Endothelial cell of umbilical vein (primary cell): Measurements from ENCODE around the gene DDB1. TPM values are rescaled to one million over a fixed set of nuclear protein-coding genes. Genes with fewer than 3 reads are reported as not detected.

Source experiments
- BruUV-seq: library from RNA; stranded (reverse); fragments of 400-500 nt; replicated peaks from 2 replicates; lab custom pipeline; 2021; lab: Mats Ljungman, UMichigan
- CTCF ChIA-PET: fragments of 300-600, 350-600 bp; sonication (Branson Sonifier 250); formaldehyde crosslinking; loops from one replicate; lab custom pipeline; 2021; ENCODE audit warnings: antibody characterized with exemption, inconsistent platforms; lab: Charles Lee
- POLR2A ChIA-PET: fragments of 300-600, 350-600 bp; sonication (Branson Sonifier 250); formaldehyde crosslinking; loops from one replicate; lab custom pipeline; 2021; ENCODE audit warnings: antibody characterized with exemption, inconsistent platforms; lab: Charles Lee
- DNase-seq: peaks from one replicate; pipeline ENCODE4 v3.0.0-alpha.2; 2011; ENCODE audit warnings: low read depth, low spot score
- FAIRE-seq: peaks from 2 replicates; lab custom pipeline; 2011; peaks lifted over from hg19 to GRCh38; lab: Jason Lieb, UNC
- H2AFZ ChIP-seq: 2 replicates; pipeline ENCODE4 v1.6.0; 2012; ENCODE audit warnings: low read depth, low read length, control low read depth, inconsistent platforms
- H3K27ac ChIP-seq: 2 replicates; pipeline ENCODE4 v1.5.1; 2011; ENCODE audit warnings: low read depth, mild to moderate bottlenecking, control low read depth, low read length, moderate library complexity; ENCODE audit not compliant: insufficient read depth
- H3K27me3 ChIP-seq, 2 experiments: 2 replicates each; pipeline versions ENCODE4 v1.6.0 to v1.6.1; 2011; ENCODE audit warnings: low read length in 2 of 2, mixed read lengths in 1 of 2; ENCODE audit not compliant: control insufficient read depth in 2 of 2, insufficient read depth in 2 of 2
- H3K36me3 ChIP-seq, 2 experiments: 2 replicates in 1 of 2; 3 replicates in 1 of 2; pipeline ENCODE4 v1.5.1; 2011; ENCODE audit warnings: low read length in 2 of 2, mild to moderate bottlenecking in 1 of 2, moderate library complexity in 1 of 2; ENCODE audit not compliant: control insufficient read depth in 2 of 2, insufficient read depth in 2 of 2; ENCODE audit errors: extremely low read depth in 1 of 2
- H3K4me1 ChIP-seq: 3 replicates; pipeline ENCODE4 v1.5.1; 2011; ENCODE audit warnings: mild to moderate bottlenecking, low read length; ENCODE audit not compliant: control insufficient read depth, insufficient read depth; ENCODE audit errors: extremely low read depth
- H3K4me2 ChIP-seq: 2 replicates; pipeline ENCODE4 v1.6.1; 2011; ENCODE audit warnings: low read length, control low read depth, mixed read lengths; ENCODE audit not compliant: insufficient read depth
- H3K4me3 ChIP-seq, 3 experiments: fragments of 200-600 bp in 1 of 3; sonication (generic), shearing (Covaris generic) in 1 of 3; replicated peaks in 1 of 3; 2 replicates each; pipeline ENCODE4 v1.5.1; 2011 to 2016; ENCODE audit warnings: control low read depth in 3 of 3, low read length in 3 of 3, mild to moderate bottlenecking in 2 of 3, inconsistent platforms in 1 of 3, low read depth in 1 of 3, moderate library complexity in 1 of 3; ENCODE audit not compliant: insufficient read depth in 1 of 3
- H3K79me2 ChIP-seq: 2 replicates; pipeline ENCODE4 v1.6.0; 2012; ENCODE audit warnings: low read length, inconsistent platforms; ENCODE audit not compliant: control insufficient read depth, insufficient read depth
- H3K9ac ChIP-seq: replicated peaks from 2 replicates; pipeline ENCODE3; 2011; ENCODE audit warnings: low read length, control low read depth; ENCODE audit not compliant: insufficient read depth; ENCODE audit errors: extremely low read depth
- H3K9me1 ChIP-seq: replicated peaks from 3 replicates; pipeline ENCODE4 v1.6.0; 2011; ENCODE audit warnings: mild to moderate bottlenecking, low read length; ENCODE audit not compliant: control insufficient read depth, insufficient read depth; ENCODE audit errors: extremely low read depth
- H3K9me3 ChIP-seq: replicated peaks from 2 replicates; pipeline ENCODE4 v1.5.1; 2012; ENCODE audit warnings: low read length, inconsistent platforms; ENCODE audit not compliant: control insufficient read depth, insufficient read depth
- H4K20me1 ChIP-seq: replicated peaks from 2 replicates; pipeline ENCODE3; 2011; ENCODE audit warnings: mild to moderate bottlenecking, low read length; ENCODE audit not compliant: control insufficient read depth, insufficient read depth; ENCODE audit errors: extremely low read depth
- EZH2 ChIP-seq: IDR thresholded peaks from 2 replicates; pipeline ENCODE4 v1.6.1; 2012; ENCODE audit warnings: borderline replicate concordance, low read depth, mild to moderate bottlenecking, moderate library complexity, low read length, inconsistent platforms; ENCODE audit not compliant: severe bottlenecking
- JUN ChIP-seq: IDR thresholded peaks from 2 replicates; pipeline ENCODE4 v1.6.1; 2011; ENCODE audit warnings: borderline replicate concordance, low read depth; ENCODE audit not compliant: insufficient read length, insufficient read depth
- POLR2A ChIP-seq: IDR thresholded peaks from 2 replicates; pipeline ENCODE4 v1.6.1; 2012; ENCODE audit warnings: low read depth, mild to moderate bottlenecking, control low read depth, low read length
- POLR2AphosphoS5 ChIP-seq: IDR thresholded peaks from 2 replicates; pipeline ENCODE4 v1.6.1; 2012; ENCODE audit warnings: low read depth, mild to moderate bottlenecking, control low read depth, low read length, moderate library complexity; ENCODE audit not compliant: insufficient read depth
- dilution Hi-C: fragments of 300-500 bp; cut with MboI; formaldehyde crosslinking; loops from one replicate; pipeline ENCODE4 v1.15.0; 2019; ENCODE audit warnings: low sequenced_read_pairs; ENCODE audit not compliant: extremely low pct_ligation_motif_present
- intact Hi-C: fragments of 100-400 bp; cut with micrococcal nuclease; formaldehyde crosslinking; loops from one replicate; pipeline ENCODE4 v1.10.0; 2022
- polyA plus RNA-seq, 4 experiments: library from polyadenylated mRNA; depleted of rRNA in 3 of 4; stranded (reverse) in 3 of 4; unstranded in 1 of 4; fragments of >200 nt; gene quantifications; 2 replicates each; pipeline versions ENCODE4 v1.2.1 to v1.2.3, GENCODE V29; 2011 to 2012; ENCODE audit warnings: missing spikeins in 1 of 4
- total RNA-seq: library from RNA; stranded (reverse); gene quantifications from 2 replicates; pipeline ENCODE4 v1.2.3, GENCODE V29; 2021
- TF ChIP-seq, protein P1 (sequence below), 2 donors: IDR thresholded peaks; 1 replicate in 1 of 2; 2 replicates in 1 of 2; pipeline ENCODE4 v1.5.1; 2011; ENCODE audit warnings: low read length in 2 of 2, mild to moderate bottlenecking in 2 of 2, moderate library complexity in 2 of 2, control low read depth in 1 of 2, inconsistent platforms in 1 of 2, low read depth in 1 of 2; ENCODE audit not compliant: insufficient read depth in 1 of 2; ENCODE audit errors: extremely low read depth in 1 of 2
- TF ChIP-seq, protein P2 (sequence below): IDR thresholded peaks from 2 replicates; pipeline ENCODE4 v1.6.1; 2011; ENCODE audit not compliant: insufficient read depth, insufficient read length

Gene DDB1
- total and polyA plus RNA-seq, 2 donors (not counting 3 experiments of a cell fraction or from before 2014, with no cell fraction given) = 229 to 230 TPM

DNA sequence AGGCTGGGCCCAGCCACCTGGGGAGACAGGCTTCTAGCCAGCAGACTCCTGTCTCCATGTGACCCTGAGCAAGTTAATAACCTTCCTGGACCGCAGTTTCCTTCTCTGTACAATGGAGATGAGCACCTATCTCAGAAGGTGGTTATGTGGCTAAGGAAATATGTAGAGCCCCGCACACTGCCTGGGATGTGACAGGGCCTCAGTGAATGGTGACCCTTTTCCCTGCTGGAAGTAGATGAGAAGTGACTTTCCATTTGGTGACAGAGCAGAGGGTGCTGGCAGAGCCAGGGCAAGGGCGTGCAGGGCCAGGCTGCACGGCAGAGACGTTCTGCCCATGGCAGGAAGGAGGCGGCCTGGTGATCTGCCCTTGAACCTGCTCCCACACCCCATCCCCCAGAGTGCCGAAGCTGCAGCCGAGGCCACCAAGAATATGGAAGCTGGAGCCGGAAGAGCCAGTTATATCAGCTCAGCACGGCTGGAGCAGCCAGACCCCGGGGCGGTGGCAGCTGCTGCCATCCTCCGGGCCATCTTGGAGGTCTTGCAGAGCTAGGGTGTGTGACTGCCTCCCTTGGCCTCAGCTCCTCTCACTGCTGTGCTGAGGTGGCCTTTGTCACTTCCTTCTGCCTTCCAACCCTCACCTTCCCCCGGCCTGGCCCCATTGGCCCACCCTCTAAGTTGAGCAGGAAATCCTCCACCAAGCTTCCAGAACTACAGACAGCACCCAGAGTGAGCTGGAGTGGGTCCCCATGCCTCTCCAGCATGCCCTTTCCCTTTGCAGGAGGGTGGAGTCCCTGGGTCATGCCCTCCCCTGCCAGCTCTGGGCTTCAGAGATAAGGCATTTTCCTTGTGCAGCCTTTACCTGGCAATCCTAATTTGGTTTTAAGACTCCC lies 13.3 kb upstream of the DDB1 start:
- Histone ChIP-seq H3K9ac (no peak overlapping the region), H3K4me2 (no peak overlapping the region), H3K27ac (no peak overlapping the region), H3K9me1 (no peaks in the 10 kb centered on the region), H4K20me1 (no peaks in the 10 kb centered on the region), H2AFZ (no peak overlapping the region), H3K36me3 (peaks cover 0 to 11% of the 10 kb centered on the region in 2 experiments), H3K9me3 (no peaks in the 10 kb centered on the region), H3K27me3 (no peaks in the 10 kb centered on the region), H3K4me1 (peaks cover 14% of the 10 kb centered on the region), H3K79me2 (no peaks in the 10 kb centered on the region), H3K4me3 (no peak overlapping the region)
- DNase-seq = no peak
- dilution Hi-C loops (no loop called here), intact Hi-C loops (no loop called here)
- POLR2A ChIA-PET = no interaction called here
- CTCF ChIA-PET = interaction anchor here (0.6 to 2.4 kb wide), 4 partner anchors 10 to 89 kb away, joined by 3 to 17 read pairs (median 3); no protein-coding TSS in a partner anchor
- FAIRE-seq = no peak
- no TSS peak for BruUV-seq
- no peak for TF ChIP-seq POLR2A
- no peak for TF ChIP-seq EZH2
- TF ChIP-seq, protein P1, sequence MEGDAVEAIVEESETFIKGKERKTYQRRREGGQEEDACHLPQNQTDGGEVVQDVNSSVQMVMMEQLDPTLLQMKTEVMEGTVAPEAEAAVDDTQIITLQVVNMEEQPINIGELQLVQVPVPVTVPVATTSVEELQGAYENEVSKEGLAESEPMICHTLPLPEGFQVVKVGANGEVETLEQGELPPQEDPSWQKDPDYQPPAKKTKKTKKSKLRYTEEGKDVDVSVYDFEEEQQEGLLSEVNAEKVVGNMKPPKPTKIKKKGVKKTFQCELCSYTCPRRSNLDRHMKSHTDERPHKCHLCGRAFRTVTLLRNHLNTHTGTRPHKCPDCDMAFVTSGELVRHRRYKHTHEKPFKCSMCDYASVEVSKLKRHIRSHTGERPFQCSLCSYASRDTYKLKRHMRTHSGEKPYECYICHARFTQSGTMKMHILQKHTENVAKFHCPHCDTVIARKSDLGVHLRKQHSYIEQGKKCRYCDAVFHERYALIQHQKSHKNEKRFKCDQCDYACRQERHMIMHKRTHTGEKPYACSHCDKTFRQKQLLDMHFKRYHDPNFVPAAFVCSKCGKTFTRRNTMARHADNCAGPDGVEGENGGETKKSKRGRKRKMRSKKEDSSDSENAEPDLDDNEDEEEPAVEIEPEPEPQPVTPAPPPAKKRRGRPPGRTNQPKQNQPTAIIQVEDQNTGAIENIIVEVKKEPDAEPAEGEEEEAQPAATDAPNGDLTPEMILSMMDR (IDR thresholded peaks at IDR 0.05; ENCODE audit: extremely low read depth in 1 of 2, insufficient read depth in 1 of 2, low read depth in 1 of 2, low read length in 2 of 2) = no peak
- no peak for TF ChIP-seq POLR2AphosphoS5
- no peak for TF ChIP-seq JUN
- TF ChIP-seq, protein P2, sequence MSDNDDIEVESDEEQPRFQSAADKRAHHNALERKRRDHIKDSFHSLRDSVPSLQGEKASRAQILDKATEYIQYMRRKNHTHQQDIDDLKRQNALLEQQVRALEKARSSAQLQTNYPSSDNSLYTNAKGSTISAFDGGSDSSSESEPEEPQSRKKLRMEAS = no peak
